Muscle layer of colon (tissue), 2 donors: ENCODE data around the gene SBK2.
"Not testable (repeated sequence)": the region's sequence is repeated elsewhere in the genome, so short reads cannot be mapped to it uniquely, and the experiment has no call there.

Source experiments
- H3K27ac ChIP-seq: one replicate; pipeline ENCODE4 v1.7.0; 2013; ENCODE audit warnings: low read depth, mild to moderate bottlenecking, low read length, moderate library complexity
- H3K27me3 ChIP-seq, 2 donors: one replicate each; pipeline ENCODE4 v1.7.0; 2013; ENCODE audit warnings: low read length in 2 of 2, mild to moderate bottlenecking in 2 of 2; ENCODE audit not compliant: insufficient read depth in 2 of 2, control insufficient read depth in 1 of 2
- H3K36me3 ChIP-seq: one replicate; pipeline ENCODE4 v1.7.0; 2013; ENCODE audit warnings: mild to moderate bottlenecking, low read length; ENCODE audit not compliant: insufficient read depth
- H3K4me1 ChIP-seq: one replicate; pipeline ENCODE4 v1.7.0; 2013; ENCODE audit warnings: mild to moderate bottlenecking, low read length; ENCODE audit not compliant: insufficient read depth
- H3K4me3 ChIP-seq, 2 donors: one replicate each; pipeline ENCODE4 v1.7.0; 2013; ENCODE audit warnings: low read length in 2 of 2, low read depth in 1 of 2, mild to moderate bottlenecking in 1 of 2, moderate library complexity in 1 of 2
- H3K9ac ChIP-seq: one replicate; pipeline ENCODE4 v1.7.0; 2013; ENCODE audit warnings: low read length
- H3K9me3 ChIP-seq: one replicate; pipeline ENCODE4 v1.7.0; 2013; ENCODE audit warnings: mild to moderate bottlenecking, low read length
- donor health status: abdominal sarcoma.
- donor health status: Adenocarcinoma of cecum.

Gene SBK2

DNA sequence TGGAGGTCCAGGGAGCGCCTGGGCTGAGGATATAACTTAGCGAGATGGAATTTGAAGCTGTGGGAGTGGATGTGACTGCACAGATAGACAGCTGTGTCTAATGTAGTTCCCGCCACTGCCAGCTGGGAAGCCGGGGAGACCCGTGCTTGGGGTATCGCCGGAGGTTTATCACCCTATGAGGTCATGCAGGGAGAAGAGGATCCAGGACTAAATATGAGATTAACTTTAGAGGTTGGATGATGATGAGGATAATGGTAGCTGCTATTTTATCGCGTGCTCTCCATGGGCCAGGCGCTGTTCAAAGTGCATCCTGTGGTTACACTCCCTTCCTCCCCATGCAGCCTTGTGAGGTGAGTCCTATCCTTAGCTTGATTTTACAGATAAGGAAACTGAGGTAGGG, 28.8 kb downstream of the SBK2 start:
- Histone ChIP-seq H3K4me1 (no peaks in the 10 kb centered on the region), H3K4me3 (no peak overlapping the region), H3K27ac (no peak overlapping the region), H3K36me3 (peaks cover 4% of the 10 kb centered on the region), H3K27me3 (no peaks in the 10 kb centered on the region), H3K9ac (no peak overlapping the region), H3K9me3 (no peaks in the 10 kb centered on the region)

DNA sequence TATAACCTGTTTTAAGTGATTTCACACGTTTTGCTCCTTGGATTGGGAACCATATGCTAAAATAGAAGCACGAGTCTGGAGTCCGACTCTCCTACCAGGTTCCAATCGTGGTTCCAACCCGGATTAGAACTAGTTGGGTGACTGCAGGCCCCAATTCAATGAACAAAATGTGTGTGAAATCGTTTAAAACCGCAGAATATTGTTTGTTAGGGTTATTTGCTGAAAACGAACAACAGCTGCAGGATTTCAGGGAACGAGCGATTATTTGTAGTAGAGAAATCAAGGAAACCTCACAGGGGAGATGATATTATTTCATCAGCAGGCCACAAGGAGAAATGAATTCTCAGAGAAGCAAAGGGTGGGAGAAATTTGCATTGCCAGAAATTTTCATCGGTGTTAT, 32.0 kb downstream of the SBK2 start:
- no peak overlapping the region for H3K9ac ChIP-seq
- H3K9me3 ChIP-seq: no peaks in the 10 kb centered on the region
- H3K4me1 ChIP-seq: no peaks in the 10 kb centered on the region
- no peaks in the 10 kb centered on the region for H3K27me3 ChIP-seq
- H3K27ac ChIP-seq: no peak overlapping the region
- H3K4me3 ChIP-seq: no peak overlapping the region
- peaks cover 19% of the 10 kb centered on the region for H3K36me3 ChIP-seq

DNA sequence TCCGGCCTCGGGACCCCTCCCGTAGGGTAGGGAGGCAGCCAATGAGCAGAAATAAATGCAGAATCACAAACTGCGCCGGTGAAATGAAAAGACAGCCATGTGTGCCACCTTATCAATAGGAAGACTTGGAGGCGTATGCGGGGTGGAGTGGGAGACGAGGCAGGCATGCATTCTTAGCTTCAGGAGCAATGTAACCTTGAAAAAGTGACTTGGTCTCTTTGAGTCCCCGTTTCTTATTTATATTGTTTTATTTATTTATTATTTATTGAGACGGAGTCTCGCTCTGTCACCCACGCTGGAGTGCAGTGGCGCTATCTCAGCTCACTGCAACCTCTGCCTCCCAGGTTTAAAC, 32.7 kb downstream of the SBK2 start:
- Histone ChIP-seq H3K27me3 (no peaks in the 10 kb centered on the region), H3K9me3 (no peaks in the 10 kb centered on the region), H3K36me3 (peaks cover 26% of the 10 kb centered on the region), H3K4me1 (peaks cover 5% of the 10 kb centered on the region), H3K9ac (no peak overlapping the region), H3K4me3 (peak overlapping the region; percentile 29 to 53), H3K27ac (no peak overlapping the region)

DNA sequence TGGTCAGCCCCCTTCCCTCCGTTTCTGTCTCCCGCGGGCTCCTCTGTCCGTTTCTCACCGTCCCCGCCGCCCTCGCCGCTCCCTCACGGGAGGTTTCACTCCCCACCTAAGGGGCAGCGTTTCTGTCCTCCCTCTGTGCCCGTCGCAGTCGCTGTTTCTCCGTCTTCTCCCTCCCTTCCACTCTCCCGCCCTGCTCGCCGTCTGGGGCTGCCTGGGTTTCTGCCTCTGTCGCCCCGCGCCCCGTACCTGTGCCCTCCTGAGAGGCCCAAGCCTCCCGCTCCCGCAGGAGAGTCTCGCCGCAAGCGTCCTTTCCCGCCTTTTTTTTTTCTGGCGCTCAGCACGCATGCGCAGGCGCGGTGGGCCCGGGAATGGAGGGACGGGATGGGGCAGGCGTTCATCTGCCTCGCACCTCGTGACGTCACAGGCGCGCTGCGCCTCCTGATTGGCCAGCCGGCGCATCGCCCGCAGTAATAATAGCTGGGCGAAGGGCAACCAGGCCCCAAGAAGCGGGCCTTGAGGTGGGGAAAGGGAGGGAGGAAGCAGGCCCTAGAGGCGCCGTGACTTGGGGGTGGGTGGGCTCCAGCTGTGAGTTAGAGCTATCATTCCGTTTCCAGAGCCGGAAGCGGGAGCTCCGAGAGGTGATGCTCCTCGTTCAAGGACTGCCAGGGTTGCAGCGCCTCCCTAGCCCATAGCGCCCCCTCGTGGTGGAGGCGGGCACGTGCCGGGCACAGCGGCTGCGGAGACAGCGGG, 33.3 kb downstream of the SBK2 start:
- peak overlapping the region; percentile 59 for H3K27ac ChIP-seq
- no peak overlapping the region for H3K9ac ChIP-seq
- H3K36me3 ChIP-seq: peaks cover 31% of the 10 kb centered on the region
- no peaks in the 10 kb centered on the region for H3K9me3 ChIP-seq
- H3K4me1 ChIP-seq: peaks cover 10% of the 10 kb centered on the region
- H3K27me3 ChIP-seq: no peaks in the 10 kb centered on the region
- H3K4me3 ChIP-seq: peak overlapping the region; percentile 29 to 53

DNA sequence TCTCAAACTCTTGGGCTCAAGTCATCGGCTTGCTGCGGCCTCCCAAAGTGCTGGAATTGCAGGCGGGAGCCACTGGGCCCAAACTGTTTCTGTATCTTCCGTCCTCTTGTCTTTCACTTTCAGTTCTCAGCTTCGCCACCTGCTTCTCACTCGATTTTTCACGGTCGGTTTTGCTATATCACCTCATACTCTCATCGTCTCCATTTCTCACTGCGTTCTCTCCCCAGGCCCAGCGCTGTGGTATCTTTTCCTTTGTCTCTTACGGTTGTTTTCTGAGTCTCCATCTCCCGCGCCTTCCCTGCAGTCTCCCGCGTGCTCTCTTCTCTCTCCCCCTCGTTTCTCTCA, 33.8 kb downstream of the SBK2 start:
- Histone ChIP-seq H3K36me3 (peaks cover 31% of the 10 kb centered on the region), H3K4me1 (peaks cover 16% of the 10 kb centered on the region), H3K4me3 (no peak overlapping the region), H3K9me3 (no peaks in the 10 kb centered on the region), H3K27ac (no peak overlapping the region), H3K9ac (no peak overlapping the region), H3K27me3 (no peaks in the 10 kb centered on the region)

DNA sequence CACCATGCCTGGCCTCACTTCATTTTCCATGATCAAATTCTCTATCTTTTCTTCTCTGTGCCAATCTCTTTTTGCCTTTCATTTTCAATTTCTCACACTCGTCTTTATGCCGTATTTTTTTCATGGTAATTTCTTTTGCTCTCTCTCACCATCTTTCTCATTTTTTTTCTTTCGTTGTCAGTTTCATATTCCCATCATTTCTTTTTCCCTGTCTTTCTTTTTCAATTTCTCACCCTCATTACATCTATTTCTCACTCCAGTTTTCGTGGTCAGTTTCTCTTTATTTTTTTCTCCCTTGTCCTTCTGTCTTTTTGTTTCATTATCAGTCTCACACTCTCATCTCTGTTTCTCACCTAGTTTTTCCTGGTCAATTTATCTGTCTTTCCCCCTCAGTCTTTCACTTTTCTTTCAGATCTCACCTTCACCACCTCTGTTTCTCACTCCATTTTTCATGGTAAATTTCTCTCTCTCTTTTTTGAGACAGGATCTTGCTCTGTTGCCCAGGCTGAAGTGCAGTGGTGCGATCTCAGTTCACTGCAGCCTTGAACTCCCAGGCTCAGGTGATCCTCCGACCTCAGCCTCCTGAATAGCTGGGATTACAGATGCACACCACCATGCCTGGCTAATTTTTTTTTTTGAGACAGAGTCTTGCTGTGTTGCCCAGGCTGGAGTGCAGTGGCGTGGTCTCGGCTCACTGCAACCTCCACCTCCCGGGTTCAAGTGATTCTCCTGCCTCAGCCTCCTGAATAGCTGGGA, 34.6 kb downstream of the SBK2 start:
- no peak overlapping the region for H3K4me3 ChIP-seq
- no peaks in the 10 kb centered on the region for H3K9me3 ChIP-seq
- H3K9ac ChIP-seq: no peak overlapping the region
- H3K36me3 ChIP-seq: peaks cover 31% of the 10 kb centered on the region
- H3K4me1 ChIP-seq: peaks cover 19% of the 10 kb centered on the region
- no peaks in the 10 kb centered on the region for H3K27me3 ChIP-seq
- no peak overlapping the region for H3K27ac ChIP-seq

DNA sequence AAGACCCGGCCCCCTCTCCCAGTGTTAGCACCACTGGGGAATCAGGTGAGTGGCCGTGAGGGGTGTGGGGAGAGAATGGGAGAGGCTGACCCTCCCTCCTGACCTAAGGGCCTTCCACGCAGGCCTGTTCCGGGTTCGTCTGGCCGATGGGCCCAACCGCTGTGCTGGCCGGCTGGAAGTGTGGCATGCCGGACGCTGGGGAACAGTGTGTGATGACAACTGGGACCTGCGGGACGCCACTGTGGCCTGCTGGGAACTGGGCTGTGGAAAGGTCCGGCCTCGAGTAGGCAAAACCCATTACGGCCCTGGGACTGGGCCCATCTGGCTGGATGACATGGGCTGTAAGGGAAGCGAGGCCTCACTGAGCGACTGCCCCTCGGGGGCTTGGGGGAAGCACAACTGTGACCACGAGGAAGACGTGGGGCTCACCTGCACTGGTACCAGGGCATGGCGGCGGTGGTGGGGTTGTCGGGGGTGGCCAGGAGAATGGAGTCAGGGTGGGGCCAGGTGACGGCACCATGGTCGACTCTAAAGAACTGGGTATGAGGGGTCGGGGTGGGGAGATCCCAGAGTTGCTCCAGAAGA, 36.5 kb downstream of the SBK2 start:
- Histone ChIP-seq H3K27ac (no peak overlapping the region), H3K4me1 (peaks cover 19% of the 10 kb centered on the region), H3K27me3 (no peaks in the 10 kb centered on the region), H3K9ac (no peak overlapping the region), H3K36me3 (peaks cover 42% of the 10 kb centered on the region), H3K4me3 (no peak overlapping the region), H3K9me3 (no peaks in the 10 kb centered on the region)

DNA sequence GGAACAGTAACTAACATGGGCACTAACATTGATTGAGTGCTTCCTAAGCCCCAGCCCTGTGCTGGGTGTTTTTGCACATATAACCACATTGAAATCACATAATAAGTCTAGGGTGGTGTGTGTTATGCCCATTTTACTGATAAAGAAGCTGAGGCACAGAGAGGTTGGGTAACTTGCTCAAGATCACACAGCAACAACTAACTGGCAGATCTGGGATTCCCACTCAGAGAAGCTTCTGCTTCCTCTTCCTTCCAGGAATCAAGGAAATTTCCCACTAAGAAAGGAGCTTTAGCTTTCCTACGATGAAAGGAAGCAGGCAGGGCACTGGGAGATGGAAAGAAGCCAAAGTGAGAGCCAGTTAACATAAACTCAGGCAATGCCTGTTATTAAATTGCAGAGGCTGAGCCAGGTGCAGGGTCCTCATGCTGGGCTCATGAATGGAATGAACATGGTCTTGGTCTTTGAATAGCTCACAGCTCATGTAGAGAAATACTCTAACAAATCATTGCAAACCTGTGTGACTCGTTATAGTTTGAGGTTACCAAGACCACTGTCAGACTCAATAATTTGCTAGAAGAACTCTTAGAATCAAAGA, 38.6 kb downstream of the SBK2 start:
- Histone ChIP-seq H3K9ac (no peak overlapping the region), H3K36me3 (peaks cover 45% of the 10 kb centered on the region), H3K4me3 (no peak overlapping the region), H3K9me3 (no peaks in the 10 kb centered on the region), H3K27ac (peak overlapping the region; percentile 55), H3K4me1 (peaks cover 19% of the 10 kb centered on the region), H3K27me3 (no peaks in the 10 kb centered on the region)

DNA sequence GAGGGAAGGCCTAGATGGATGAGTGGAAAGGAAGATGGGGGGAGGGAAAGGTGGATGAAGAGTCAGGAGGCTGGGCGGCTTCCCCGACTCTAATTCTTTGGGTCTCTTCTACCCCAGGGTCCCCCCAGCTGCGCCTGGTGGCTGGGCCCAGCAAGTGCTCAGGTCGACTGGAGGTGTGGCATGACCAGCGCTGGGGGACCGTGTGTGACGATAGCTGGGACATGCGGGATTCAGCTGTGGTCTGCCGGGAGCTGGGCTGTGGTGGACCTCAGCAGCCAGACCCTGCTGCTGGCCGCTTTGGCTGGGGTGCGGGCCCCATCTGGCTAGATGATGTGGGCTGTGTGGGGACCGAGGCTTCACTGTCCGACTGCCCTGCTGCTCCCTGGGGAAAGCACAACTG, 39.2 kb downstream of the SBK2 start:
- no peaks in the 10 kb centered on the region for H3K27me3 ChIP-seq
- H3K27ac ChIP-seq: peak overlapping the region; percentile 22
- H3K36me3 ChIP-seq: peaks cover 45% of the 10 kb centered on the region
- no peak overlapping the region for H3K4me3 ChIP-seq
- no peaks in the 10 kb centered on the region for H3K9me3 ChIP-seq
- no peak overlapping the region for H3K9ac ChIP-seq
- H3K4me1 ChIP-seq: peaks cover 24% of the 10 kb centered on the region

DNA sequence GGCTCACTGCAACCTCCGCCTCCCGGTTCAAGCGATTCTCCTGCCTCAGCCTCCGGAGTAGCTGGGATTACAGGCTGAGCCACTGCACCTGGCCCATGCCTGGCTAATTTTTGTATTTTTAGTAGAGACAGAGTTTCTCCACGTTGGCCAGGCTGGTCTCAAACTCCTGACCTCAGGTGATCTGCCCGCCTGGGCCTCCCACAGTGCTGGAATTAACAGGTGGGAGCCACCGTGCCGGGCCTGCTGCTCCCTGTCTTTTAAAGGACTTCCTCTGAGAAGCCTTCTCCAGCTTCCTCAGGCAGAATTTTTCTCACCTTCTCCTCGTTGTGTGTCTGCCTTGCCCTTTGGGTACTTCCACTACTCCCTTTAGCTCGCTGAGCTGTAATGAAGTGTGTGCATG, 40.1 kb downstream of the SBK2 start:
- H3K9ac ChIP-seq, H3K9me3 ChIP-seq, H3K4me3 ChIP-seq, H3K27me3 ChIP-seq, H3K27ac ChIP-seq: not testable (repeated sequence)
- H3K36me3 ChIP-seq: peaks cover 44% of the 10 kb centered on the region
- H3K4me1 ChIP-seq: peaks cover 33% of the 10 kb centered on the region

DNA sequence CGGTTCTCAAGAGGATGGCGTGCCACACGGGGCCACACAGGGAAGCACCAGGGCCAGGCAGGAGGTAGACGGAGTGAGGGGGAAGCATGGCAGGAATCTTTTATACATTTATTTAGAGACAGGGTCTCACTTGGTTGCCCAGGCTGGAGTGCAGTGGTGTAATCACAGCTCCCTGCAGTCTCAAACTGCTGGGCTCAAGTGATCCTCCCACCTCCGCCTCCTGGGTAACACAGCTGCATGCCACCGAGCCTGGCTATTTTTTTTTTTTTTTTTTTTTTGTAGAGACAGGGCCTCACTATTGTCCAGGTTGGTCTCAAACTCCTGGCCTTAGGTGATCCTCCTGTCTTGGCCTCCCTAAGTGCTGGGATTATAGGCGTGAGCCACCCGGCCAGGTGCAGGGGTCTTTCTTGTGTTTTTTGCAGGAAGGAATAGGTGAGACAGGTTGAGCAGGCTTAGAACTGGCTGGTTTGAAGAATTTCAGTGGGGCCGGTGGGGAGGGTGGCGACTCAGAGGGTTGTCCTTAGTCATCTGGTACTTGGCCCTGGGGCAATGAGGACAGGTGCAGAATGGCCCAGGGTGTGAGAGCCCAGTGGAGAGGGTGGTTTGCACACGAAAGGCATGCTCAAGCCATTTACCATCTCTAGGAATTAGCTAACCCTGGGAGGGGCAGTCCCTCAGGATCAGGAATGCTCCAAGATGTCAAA, 41.1 kb downstream of the SBK2 start:
- H3K36me3 ChIP-seq: peaks cover 33% of the 10 kb centered on the region
- no peak overlapping the region for H3K9ac ChIP-seq
- H3K27ac ChIP-seq: no peak overlapping the region
- no peaks in the 10 kb centered on the region for H3K9me3 ChIP-seq
- peaks cover 44% of the 10 kb centered on the region for H3K4me1 ChIP-seq
- no peaks in the 10 kb centered on the region for H3K27me3 ChIP-seq
- no peak overlapping the region for H3K4me3 ChIP-seq
